ENCODE measurements around the gene ARHGEF16. TPM values are rescaled to one million over a fixed set of nuclear protein-coding genes. Genes with fewer than 3 reads are reported as not detected.

The ARHGEF16 gene
- total and polyA plus RNA-seq, 10 donors, result 0.23 to 1.6 (median 0.84) TPM

- TF ChIP-seq POLR2A (IDR thresholded peaks at IDR 0.05) (no peak), CTCF (IDR thresholded peaks at IDR 0.05 in 8 of 11, conservative IDR thresholded peaks at IDR 0.05 in 3 of 11) (no peak), POLR2AphosphoS5 (IDR thresholded peaks at IDR 0.05) (no peak)
- Histone ChIP-seq H3K27ac (no peak overlapping the region), H3K36me3 (no peaks in the 10 kb centered on the region), H3K27me3 (replicated peaks in 1 of 7) (peaks cover 0 to 82% (median 0%) of the 10 kb centered on the region in 7 donors), H3K9me3 (peaks cover 0 to 20% (median 16%) of the 10 kb centered on the region in 8 donors), H3K4me1 (peaks cover 0 to 21% (median 4%) of the 10 kb centered on the region in 6 donors), H3K4me3 (no peak overlapping the region)
- intact Hi-C loops (cut with DNase I; ENCODE audit: low total_unique reads), result loop anchor here (5.0 kb wide), 2 partner anchors 408 to 598 kb away; no protein-coding TSS in a partner anchor
- 88 to 94% (median 90%) methylated on average over 22 to 23 of the region's 23 CpGs for WGBS, 5 donors
- DNase-seq, result no peak
Observed at GRCh38 chr1:3420218-3420951, 34.1 kb upstream of the ARHGEF16 start.

DNA sequence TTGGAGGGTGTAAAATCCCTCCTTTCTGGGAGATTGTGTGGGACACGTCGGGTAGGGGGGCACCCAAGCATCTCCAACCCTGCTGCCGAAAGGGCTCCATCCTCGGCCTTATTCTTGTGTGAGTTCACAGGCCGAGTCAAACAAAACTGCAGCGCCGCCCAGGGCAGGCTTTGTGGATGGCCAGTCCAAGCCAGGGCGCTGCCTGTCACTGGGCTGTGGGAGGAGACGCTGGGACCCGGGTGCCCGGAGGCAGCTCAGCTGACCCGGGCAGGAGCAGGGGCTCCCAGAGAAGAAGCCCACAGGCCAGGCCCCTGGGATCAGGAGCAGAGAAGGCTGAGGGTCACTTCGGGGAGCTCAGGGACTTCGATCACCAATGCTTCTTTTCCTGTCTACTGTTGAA, 31.8 kb upstream of the ARHGEF16 start:
- intact Hi-C loops (cut with DNase I; ENCODE audit: low total_unique reads), result loop anchor here (5.0 kb wide), 2 partner anchors 410 to 600 kb away; no protein-coding TSS in a partner anchor
- 85 to 94% (median 90%) methylated on average over 13 to 14 of the region's 14 CpGs for WGBS, 5 donors

GRCh38 chr1:3423245-3423829, 31.1 kb upstream of the ARHGEF16 start:
- no peak for DNase-seq
- Histone ChIP-seq H3K27me3 (replicated peaks in 1 of 7) (peaks cover 0 to 57% (median 0%) of the 10 kb centered on the region in 7 donors), H3K27ac (peak overlapping the region in 3 of 8 donors; percentile 14 to 31 (median 16)), H3K9me3 (no peaks in the 10 kb centered on the region), H3K36me3 (no peaks in the 10 kb centered on the region), H3K4me3 (no peak overlapping the region), H3K4me1 (peaks cover 0 to 21% (median 4%) of the 10 kb centered on the region in 6 donors)
- TF ChIP-seq POLR2AphosphoS5 (IDR thresholded peaks at IDR 0.05) (peak in 2 of 3 donors; percentile 23 to 56), POLR2A (IDR thresholded peaks at IDR 0.05) (no peak), CTCF (IDR thresholded peaks at IDR 0.05 in 8 of 11, conservative IDR thresholded peaks at IDR 0.05 in 3 of 11) (no peak)
- intact Hi-C loops (cut with DNase I; ENCODE audit: low total_unique reads), result loop anchor here (5.0 kb wide), 2 partner anchors 411 to 601 kb away; no protein-coding TSS in a partner anchor
- 23 to 52% (median 30%) methylated on average over 18 to 23 of the region's 23 CpGs for WGBS, 5 donors

More for the DNA sequence above, 31.8 kb upstream of the ARHGEF16 start:
- no peak overlapping the region for H3K4me3 ChIP-seq
- H3K27ac ChIP-seq, result peak overlapping the region in 1 of 8 donors; percentile 14
- peaks cover 0 to 2% (median 0%) of the 10 kb centered on the region in 8 donors for H3K9me3 ChIP-seq
- H3K36me3 ChIP-seq, result no peaks in the 10 kb centered on the region
- no peak for TF ChIP-seq POLR2AphosphoS5 (IDR thresholded peaks at IDR 0.05)
- no peak for TF ChIP-seq CTCF (IDR thresholded peaks at IDR 0.05 in 8 of 11, conservative IDR thresholded peaks at IDR 0.05 in 3 of 11)
- no peak for TF ChIP-seq POLR2A (IDR thresholded peaks at IDR 0.05)
- DNase-seq, result no peak
- peaks cover 0 to 64% (median 0%) of the 10 kb centered on the region in 7 donors for H3K27me3 ChIP-seq (replicated peaks in 1 of 7)
- peaks cover 0 to 21% (median 4%) of the 10 kb centered on the region in 6 donors for H3K4me1 ChIP-seq

All from spleen (tissue), 11 donors.